Measurements from ENCODE around the gene SPTBN4. TPM values are rescaled to one million over a fixed set of nuclear protein-coding genes. Genes with fewer than 3 reads are reported as not detected.
"Not testable (repeated sequence)": the region's sequence is repeated elsewhere in the genome, so short reads cannot be mapped to it uniquely, and the experiment has no call there.

SPTBN4 gene
- total RNA-seq, 1 donor from 2014 or later: 1.4 TPM

- DNase-seq (ENCODE audit: extremely low read depth, low read depth, low spot score): no peak
Measured at GRCh38 chr19:40438284-40438683, 28.5 kb upstream of the SPTBN4 start.

GRCh38 chr19:40441719-40442253, 25.0 kb upstream of the SPTBN4 start:
- DNase-seq (ENCODE audit: extremely low read depth, low read depth, low spot score): no peak

GRCh38 chr19:40442328-40443130, 24.3 kb upstream of the SPTBN4 start:
- no peak for DNase-seq (ENCODE audit: extremely low read depth, low read depth, low spot score)

GRCh38 chr19:40443131-40443999, 23.4 kb upstream of the SPTBN4 start:
- DNase-seq (ENCODE audit: extremely low read depth, low read depth, low spot score): no peak

GRCh38 chr19:40444000-40444824, 22.6 kb upstream of the SPTBN4 start, which contains the start of gene SERTAD3:
Gene SERTAD3 (minus strand): TSS chr19:40444335. CDS start chr19:40442080, 2,255 bp downstream.
- DNase-seq (ENCODE audit: extremely low read depth, low read depth, low spot score): no peak

- no peak for DNase-seq (ENCODE audit: extremely low read depth, low read depth, low spot score)
Measured at GRCh38 chr19:40444825-40445312, 21.9 kb upstream of the SPTBN4 start.

GRCh38 chr19:40445780-40446262, 21.0 kb upstream of the SPTBN4 start:
- DNase-seq (ENCODE audit: extremely low read depth, low read depth, low spot score): no peak

- no peak for DNase-seq (ENCODE audit: extremely low read depth, low read depth, low spot score)
Measured at GRCh38 chr19:40446263-40446784, 20.5 kb upstream of the SPTBN4 start.

GRCh38 chr19:40449506-40449905, 17.3 kb upstream of the SPTBN4 start:
- DNase-seq (ENCODE audit: extremely low read depth, low read depth, low spot score): no peak

- DNase-seq (ENCODE audit: extremely low read depth, low read depth, low spot score): no peak
Measured at GRCh38 chr19:40450664-40451063, 16.1 kb upstream of the SPTBN4 start.

GRCh38 chr19:40452016-40452415, 14.8 kb upstream of the SPTBN4 start:
- DNase-seq (ENCODE audit: extremely low read depth, low read depth, low spot score): no peak

GRCh38 chr19:40453151-40453735, 13.6 kb upstream of the SPTBN4 start:
- no peak for DNase-seq (ENCODE audit: extremely low read depth, low read depth, low spot score)

- not testable (repeated sequence) for DNase-seq (ENCODE audit: extremely low read depth, low read depth, low spot score)
Measured at GRCh38 chr19:40453943-40454342, 12.9 kb upstream of the SPTBN4 start.

GRCh38 chr19:40457048-40457447, 9.8 kb upstream of the SPTBN4 start:
- no peak for DNase-seq (ENCODE audit: extremely low read depth, low read depth, low spot score)

- no peak for DNase-seq (ENCODE audit: extremely low read depth, low read depth, low spot score)
Measured at GRCh38 chr19:40457953-40458596, 8.7 kb upstream of the SPTBN4 start.

- DNase-seq (ENCODE audit: extremely low read depth, low read depth, low spot score): no peak
Measured at GRCh38 chr19:40458597-40458974, 8.2 kb upstream of the SPTBN4 start.

GRCh38 chr19:40460185-40460584, 6.6 kb upstream of the SPTBN4 start:
- no peak for DNase-seq (ENCODE audit: extremely low read depth, low read depth, low spot score)

GRCh38 chr19:40461669-40462221, 5.1 kb upstream of the SPTBN4 start:
- DNase-seq (ENCODE audit: extremely low read depth, low read depth, low spot score): no peak

- not testable (repeated sequence) for DNase-seq (ENCODE audit: extremely low read depth, low read depth, low spot score)
Measured at GRCh38 chr19:40463587-40464037, 3.2 kb upstream of the SPTBN4 start.
